SJCRH30 (cell line): Measurements from ENCODE around the gene SLC27A3. TPM values are rescaled to one million over a fixed set of nuclear protein-coding genes. Genes with fewer than 3 reads are reported as not detected.

ENCODE experiments used
- DNase-seq, 2 experiments: peaks; one replicate each; pipeline ENCODE4 v3.0.0-alpha.2; 2015 to 2020
- H3K27ac ChIP-seq: fragments of 250-450 bp; sonication (Bioruptor Pico); 2 replicates; pipeline ENCODE4 v1.5.1; 2020; ENCODE audit warnings: mild to moderate bottlenecking, moderate library complexity
- H3K27me3 ChIP-seq: fragments of 250-450 bp; sonication (Bioruptor Pico); 2 replicates; pipeline ENCODE4 v1.5.1; 2020; ENCODE audit warnings: mild to moderate bottlenecking, moderate library complexity
- H3K36me3 ChIP-seq: fragments of 250-450 bp; sonication (Bioruptor Pico); 2 replicates; pipeline ENCODE4 v1.5.1; 2020; ENCODE audit warnings: mild to moderate bottlenecking, moderate library complexity
- H3K4me1 ChIP-seq: fragments of 250-450 bp; sonication (Bioruptor Pico); 2 replicates; pipeline ENCODE4 v1.5.1; 2020; ENCODE audit warnings: mild to moderate bottlenecking, moderate library complexity
- H3K4me3 ChIP-seq: fragments of 250-450 bp; sonication (Bioruptor Pico); 2 replicates; pipeline ENCODE4 v1.5.1; 2020; ENCODE audit warnings: mild to moderate bottlenecking, moderate library complexity
- H3K9me3 ChIP-seq: fragments of 250-450 bp; sonication (Bioruptor Pico); replicated peaks from 2 replicates; pipeline ENCODE4 v1.5.1; 2020; ENCODE audit warnings: mild to moderate bottlenecking, moderate library complexity
- total RNA-seq: library from RNA; depleted of rRNA; stranded (reverse); fragments of >200 nt; shearing (Covaris generic); gene quantifications from 2 replicates; pipeline ENCODE4 v1.2.3, GENCODE V29; 2014

The SLC27A3 gene
- total RNA-seq, 1 experiment from 2014 or later = 2.1 TPM

DNA sequence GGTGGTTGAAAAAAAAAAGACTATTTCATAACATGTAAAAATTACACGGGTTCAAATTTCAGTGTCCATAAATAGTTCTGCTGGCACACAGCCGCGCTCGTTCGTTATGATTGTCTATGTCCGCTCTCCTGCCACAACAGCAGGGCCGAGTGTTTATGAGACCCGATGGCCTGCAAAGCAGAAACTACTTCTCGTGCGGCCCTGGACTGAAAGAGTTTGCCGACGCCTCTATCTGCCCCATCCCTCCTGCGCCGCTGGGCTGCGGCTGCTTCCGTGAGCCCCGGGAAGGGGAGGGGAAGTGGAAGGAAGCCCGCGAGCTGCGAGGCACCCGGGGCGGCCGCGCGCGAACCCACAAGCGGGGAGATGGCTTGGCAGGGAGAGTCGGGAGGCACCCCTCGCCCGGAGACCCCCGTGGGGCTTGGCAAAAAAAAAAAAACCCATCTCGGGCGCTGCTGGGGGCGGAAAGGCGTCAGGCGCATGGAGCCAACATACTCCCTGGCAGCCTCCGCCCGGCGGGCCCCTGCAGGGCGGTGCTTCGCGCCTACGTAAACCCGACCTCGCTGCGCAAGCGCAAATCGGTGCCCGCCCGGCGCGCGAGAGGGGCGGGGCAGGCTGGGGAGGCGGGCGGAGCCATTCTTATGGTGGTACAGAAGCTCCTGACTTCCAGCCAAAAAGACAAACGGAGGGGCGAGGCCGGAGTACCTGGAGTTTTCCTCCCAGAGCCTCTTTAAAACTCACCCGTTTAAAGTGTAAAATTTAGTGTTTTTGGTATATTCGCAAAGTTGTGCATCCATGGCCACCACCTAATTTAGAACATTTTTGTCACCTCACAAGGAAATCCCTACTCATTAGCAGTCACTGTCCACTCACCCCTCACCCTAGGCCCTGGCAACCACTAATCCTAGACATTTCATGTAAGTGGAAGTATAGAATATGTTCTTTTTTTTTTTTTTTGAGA is 8.3 kb downstream of the SLC27A3 start:
- Histone ChIP-seq H3K4me3 (peak overlapping the region; percentile 84), H3K27ac (peak overlapping the region; percentile 84), H3K36me3 (no peaks in the 10 kb centered on the region), H3K4me1 (no peaks in the 10 kb centered on the region), H3K27me3 (no peaks in the 10 kb centered on the region), H3K9me3 (no peaks in the 10 kb centered on the region)
- peak; percentile 89 to 90 for DNase-seq

DNA sequence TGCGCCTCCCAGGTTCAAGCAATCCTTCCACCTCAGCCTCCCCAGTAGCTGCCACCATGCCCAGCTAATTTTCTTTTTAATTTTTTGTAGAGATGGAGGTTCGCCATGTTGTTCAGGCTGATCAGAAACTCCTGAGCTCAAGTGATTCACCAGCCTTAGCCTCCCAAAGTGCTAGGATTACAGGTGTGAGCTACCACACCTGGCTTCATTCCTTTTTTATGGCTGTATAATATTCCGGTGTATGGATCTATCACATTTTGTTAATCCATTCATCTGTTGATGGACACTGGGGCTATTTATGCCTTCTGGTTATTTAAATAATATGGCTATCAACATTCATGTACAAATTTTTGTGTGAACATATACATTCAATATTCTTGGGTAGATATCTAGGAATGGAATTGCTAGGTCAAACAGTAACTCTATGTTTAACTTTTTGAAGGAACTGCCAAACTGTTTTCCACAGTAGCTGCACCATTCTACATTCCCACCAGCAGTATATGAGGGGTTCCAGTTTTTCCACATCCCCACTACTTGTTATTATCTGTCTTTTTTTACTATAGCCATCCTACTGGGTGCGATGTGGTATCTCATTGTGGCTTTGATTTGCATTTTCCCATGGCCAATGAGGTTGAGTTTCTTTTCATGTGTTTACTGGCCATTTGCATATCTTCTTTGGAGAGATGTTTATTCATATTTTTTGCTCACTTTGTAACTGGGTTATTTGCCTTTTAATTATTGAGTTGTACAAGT is 11.0 kb downstream of the SLC27A3 start:
- no peaks in the 10 kb centered on the region for H3K4me1 ChIP-seq
- H3K9me3 ChIP-seq = no peaks in the 10 kb centered on the region
- DNase-seq = no peak
- H3K4me3 ChIP-seq = no peak overlapping the region
- no peak overlapping the region for H3K27ac ChIP-seq
- H3K27me3 ChIP-seq = no peaks in the 10 kb centered on the region
- no peaks in the 10 kb centered on the region for H3K36me3 ChIP-seq

GRCh38 chr1:153789478-153790034 is 14.3 kb downstream of the SLC27A3 start:
- Histone ChIP-seq H3K4me1 (no peaks in the 10 kb centered on the region), H3K36me3 (no peaks in the 10 kb centered on the region), H3K9me3 (no peaks in the 10 kb centered on the region), H3K27me3 (no peaks in the 10 kb centered on the region), H3K27ac (peak overlapping the region; percentile 81), H3K4me3 (peak overlapping the region; percentile 53)
- DNase-seq = peak; percentile 40 to 55

DNA sequence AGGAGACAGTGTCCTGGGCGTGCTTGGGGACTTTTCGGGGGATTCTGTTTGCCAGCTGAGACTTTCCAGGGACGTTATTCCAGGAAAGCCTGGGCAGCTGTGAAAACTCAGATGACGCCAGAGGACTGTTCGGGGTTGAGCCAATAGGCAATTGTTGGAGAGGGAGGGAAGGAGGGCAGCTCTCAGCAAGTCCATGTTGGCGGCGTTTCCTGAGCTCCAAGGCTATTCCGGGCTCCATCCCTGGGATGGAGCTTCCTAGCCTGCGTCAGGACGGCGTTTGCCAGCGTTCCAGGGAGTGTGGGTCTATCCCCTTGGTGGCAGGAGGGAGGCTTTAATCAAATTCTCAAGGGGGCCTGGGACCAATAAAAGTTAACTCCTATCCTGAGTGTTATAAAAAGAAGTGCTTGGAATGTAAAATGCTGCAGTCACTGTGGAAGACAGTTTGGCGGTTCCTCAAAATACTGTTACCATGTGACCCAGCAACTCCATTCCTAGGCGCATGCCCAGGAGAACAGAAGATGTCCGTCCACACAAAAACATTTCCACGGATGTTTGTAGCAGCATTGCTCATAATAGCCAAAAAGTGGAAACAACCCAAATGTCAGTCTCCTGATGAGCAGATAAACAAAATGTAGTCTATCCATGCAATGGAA is 15.2 kb downstream of the SLC27A3 start:
- H3K27ac ChIP-seq = peak overlapping the region; percentile 81
- H3K36me3 ChIP-seq = no peaks in the 10 kb centered on the region
- H3K27me3 ChIP-seq = no peaks in the 10 kb centered on the region
- H3K4me3 ChIP-seq = peak overlapping the region; percentile 53
- H3K4me1 ChIP-seq = no peaks in the 10 kb centered on the region
- DNase-seq = peak; percentile 86 to 91
- no peaks in the 10 kb centered on the region for H3K9me3 ChIP-seq

DNA sequence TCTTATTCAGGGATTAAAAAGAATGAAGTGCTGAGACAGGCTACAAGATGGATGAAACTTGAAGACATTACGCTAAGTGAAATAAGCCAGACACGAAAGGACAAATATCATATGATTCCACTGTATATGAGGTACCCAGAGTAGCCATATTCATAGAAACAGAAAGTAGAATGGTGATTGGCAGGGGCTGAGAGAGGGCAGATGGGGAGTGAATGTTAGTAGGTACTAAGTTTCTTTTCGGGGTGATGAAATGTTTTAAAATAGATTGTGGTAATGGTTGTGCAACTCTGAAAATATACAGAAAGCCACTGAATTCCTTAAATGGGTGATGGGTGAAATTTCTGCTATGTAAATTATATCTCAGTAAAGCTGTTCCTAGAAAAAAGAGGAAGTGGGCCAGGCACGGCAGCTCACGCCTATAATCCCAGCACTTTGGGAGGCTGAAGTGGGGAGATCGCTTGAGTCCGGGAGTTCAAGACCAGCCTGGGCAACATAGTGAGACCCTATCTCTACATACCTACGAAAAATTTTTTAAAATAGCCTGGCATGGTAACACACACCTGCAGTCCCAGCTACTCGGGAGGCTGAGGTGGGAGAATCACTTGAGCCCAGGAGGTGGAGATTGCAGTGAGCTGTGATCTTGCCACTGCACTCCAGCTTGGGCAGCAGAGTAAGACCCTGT is 15.9 kb downstream of the SLC27A3 start:
- Histone ChIP-seq H3K27me3 (no peaks in the 10 kb centered on the region), H3K4me3 (peak overlapping the region; percentile 53), H3K27ac (peak overlapping the region; percentile 81), H3K36me3 (no peaks in the 10 kb centered on the region), H3K4me1 (no peaks in the 10 kb centered on the region), H3K9me3 (no peaks in the 10 kb centered on the region)
- DNase-seq = peak; percentile 31 to 65

DNA sequence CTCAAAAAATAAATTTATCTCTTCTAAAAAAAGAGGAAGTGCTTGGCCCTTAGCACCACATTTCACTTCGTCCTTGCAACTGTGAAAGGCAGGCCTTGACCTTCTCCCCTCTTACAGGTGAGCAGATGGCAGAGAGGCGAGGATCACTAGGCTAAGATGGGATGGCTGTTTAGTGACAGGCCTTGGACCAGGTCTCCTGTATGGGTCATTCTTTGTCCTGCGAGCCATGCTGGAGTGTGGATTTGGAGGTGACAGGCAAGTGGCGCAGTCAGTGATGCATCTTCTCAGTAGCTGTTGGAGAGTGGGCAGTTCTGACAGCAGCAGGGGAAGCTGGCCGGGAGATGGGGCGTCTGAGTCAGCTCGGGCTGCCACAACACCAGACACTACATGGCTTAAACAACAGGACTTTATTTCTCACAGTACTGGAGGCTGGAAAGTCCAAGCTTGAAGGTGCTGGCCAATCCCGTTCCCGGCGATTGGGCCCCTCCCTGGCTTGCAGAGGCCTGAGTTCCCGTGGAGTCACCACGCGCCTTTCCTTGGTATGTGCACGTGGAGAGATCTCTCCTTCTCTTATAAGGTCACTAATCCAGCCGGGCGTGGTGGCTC is 16.5 kb downstream of the SLC27A3 start:
- H3K27ac ChIP-seq = peak overlapping the region; percentile 81; the same call in 1 of the 2 replicates
- no peaks in the 10 kb centered on the region for H3K4me1 ChIP-seq
- no peak for DNase-seq
- no peaks in the 10 kb centered on the region for H3K9me3 ChIP-seq
- no peaks in the 10 kb centered on the region for H3K36me3 ChIP-seq
- H3K27me3 ChIP-seq = no peaks in the 10 kb centered on the region
- peak overlapping the region; percentile 53 for H3K4me3 ChIP-seq

DNA sequence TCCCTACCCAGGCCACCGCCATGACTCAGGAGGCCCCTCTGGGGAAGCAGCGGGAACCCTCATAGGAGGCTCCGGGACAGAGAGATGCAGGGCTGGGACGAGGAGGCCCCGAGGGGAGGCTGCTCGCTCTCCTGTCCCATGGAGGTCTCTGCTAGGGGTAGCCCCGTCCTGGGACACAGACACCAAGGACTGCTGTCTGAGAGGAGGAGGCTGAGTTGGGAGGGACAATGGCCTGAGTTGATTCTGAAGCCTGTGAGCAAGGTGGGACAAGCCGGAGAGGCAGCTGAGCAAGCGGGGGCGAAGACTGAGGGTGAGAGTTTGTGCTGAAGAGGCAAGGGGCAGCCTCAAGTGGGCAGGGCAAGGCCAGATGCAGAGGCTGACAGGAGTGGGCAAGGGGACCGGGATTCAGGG is 17.4 kb downstream of the SLC27A3 start:
- H3K27me3 ChIP-seq = no peaks in the 10 kb centered on the region
- no peak for DNase-seq
- no peaks in the 10 kb centered on the region for H3K4me1 ChIP-seq
- H3K4me3 ChIP-seq = no peak overlapping the region
- H3K27ac ChIP-seq = no peak overlapping the region
- no peaks in the 10 kb centered on the region for H3K36me3 ChIP-seq
- H3K9me3 ChIP-seq = no peaks in the 10 kb centered on the region

- Histone ChIP-seq H3K4me3 (no peak overlapping the region), H3K4me1 (no peaks in the 10 kb centered on the region), H3K36me3 (no peaks in the 10 kb centered on the region), H3K9me3 (no peaks in the 10 kb centered on the region), H3K27ac (no peak overlapping the region), H3K27me3 (no peaks in the 10 kb centered on the region)
- DNase-seq = no peak
Observed at GRCh38 chr1:153793261-153793972, 18.2 kb downstream of the SLC27A3 start.

DNA sequence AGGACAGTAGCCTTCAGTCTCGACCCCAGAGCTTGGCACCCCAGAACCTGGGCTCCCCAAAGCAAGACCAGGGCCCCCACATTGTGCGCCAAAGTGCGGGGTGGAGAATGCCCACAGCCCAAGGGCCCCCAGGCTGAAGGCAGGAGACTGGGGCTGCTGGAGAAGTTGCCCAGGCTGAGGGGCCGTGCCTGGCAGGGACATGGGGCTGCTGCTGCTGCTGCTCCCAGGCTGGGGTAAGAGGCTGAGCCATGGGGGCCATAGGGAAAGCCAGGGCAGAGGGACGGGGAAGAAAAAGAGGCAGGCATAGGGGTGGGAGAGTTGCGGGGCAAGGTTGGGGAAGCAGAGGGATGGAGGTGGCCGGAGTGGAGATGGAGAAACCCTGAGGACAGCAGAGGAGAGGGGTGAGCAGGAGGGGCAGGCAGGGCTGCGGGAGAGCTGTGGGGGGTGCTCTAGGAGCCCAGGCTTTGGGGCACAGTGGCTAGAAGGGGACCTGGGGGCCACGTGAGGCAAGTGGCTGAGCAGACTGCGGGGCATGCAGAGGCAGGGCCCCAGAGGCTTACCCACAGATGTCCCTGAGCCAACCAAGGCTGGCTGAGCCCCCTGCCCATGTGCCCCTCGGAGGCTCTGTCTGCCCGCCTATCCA is 18.9 kb downstream of the SLC27A3 start:
- no peak for DNase-seq
- no peak overlapping the region for H3K27ac ChIP-seq
- H3K4me1 ChIP-seq = no peaks in the 10 kb centered on the region
- H3K36me3 ChIP-seq = no peaks in the 10 kb centered on the region
- H3K4me3 ChIP-seq = no peak overlapping the region
- no peaks in the 10 kb centered on the region for H3K27me3 ChIP-seq
- no peaks in the 10 kb centered on the region for H3K9me3 ChIP-seq

DNA sequence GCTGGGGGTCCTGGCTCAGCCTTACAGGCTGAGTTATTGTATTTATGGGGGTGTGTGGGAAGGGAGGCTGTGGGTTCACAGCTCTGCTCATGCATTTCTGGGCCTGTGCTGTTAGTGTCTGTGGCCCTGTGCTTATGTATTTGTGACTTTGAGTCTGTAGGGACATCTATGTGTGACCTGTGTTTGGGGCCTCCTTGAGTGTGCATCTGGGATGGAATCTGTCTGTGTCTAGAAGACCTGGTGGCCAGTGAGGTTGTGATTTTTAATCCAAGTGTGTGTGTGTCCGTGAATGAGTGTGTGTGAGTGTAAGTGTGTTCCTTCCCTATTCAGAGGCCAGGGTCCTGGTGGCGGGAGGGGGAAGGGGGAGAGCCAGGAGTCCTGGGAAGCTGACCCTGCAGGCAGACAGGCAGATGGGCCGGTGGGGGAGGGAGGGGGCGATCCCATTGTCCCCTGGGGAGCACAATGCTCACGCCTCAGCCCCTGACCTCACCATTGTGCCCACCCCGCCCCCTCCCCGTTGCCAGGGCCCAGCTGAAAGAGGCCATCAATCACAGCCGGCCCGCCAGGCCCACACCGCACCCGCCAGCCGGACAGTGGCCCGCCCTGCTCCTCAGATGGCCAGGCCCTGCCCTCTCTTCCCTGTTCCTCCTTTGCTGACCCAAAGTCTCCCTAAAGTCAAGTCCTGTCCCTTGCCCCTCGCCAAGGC is 19.6 kb downstream of the SLC27A3 start:
- no peaks in the 10 kb centered on the region for H3K27me3 ChIP-seq
- H3K36me3 ChIP-seq = no peaks in the 10 kb centered on the region
- no peaks in the 10 kb centered on the region for H3K9me3 ChIP-seq
- no peak overlapping the region for H3K27ac ChIP-seq
- H3K4me1 ChIP-seq = no peaks in the 10 kb centered on the region
- DNase-seq = no peak
- no peak overlapping the region for H3K4me3 ChIP-seq

DNA sequence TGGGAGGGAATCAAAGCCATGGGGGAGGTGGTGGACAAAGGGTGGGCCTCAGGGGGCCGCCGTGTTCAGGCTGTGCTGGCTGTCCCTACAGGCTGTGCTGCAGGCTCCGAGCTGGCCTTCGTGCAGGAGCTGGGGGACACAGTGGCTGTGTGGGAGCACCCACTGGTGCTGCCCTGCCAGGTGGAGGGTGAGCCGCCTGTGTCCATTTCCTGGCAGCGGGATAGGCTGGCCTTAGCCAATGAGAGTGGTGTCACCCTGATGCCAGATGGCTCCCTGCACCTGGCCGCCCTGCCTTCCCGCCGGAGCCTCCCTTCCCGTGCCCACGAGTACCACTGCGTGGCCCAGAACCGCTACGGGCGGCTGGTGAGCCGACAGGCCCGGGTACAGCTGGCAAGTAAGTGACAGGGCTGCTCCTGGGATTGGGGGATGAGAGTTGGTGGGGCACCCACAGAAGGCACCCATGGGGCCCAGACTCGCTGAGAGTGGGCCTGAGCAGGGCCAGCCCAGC is 20.2 kb downstream of the SLC27A3 start:
- Histone ChIP-seq H3K27ac (no peak overlapping the region), H3K9me3 (no peaks in the 10 kb centered on the region), H3K4me1 (no peaks in the 10 kb centered on the region), H3K4me3 (no peak overlapping the region), H3K27me3 (no peaks in the 10 kb centered on the region), H3K36me3 (no peaks in the 10 kb centered on the region)
- no peak for DNase-seq

DNA sequence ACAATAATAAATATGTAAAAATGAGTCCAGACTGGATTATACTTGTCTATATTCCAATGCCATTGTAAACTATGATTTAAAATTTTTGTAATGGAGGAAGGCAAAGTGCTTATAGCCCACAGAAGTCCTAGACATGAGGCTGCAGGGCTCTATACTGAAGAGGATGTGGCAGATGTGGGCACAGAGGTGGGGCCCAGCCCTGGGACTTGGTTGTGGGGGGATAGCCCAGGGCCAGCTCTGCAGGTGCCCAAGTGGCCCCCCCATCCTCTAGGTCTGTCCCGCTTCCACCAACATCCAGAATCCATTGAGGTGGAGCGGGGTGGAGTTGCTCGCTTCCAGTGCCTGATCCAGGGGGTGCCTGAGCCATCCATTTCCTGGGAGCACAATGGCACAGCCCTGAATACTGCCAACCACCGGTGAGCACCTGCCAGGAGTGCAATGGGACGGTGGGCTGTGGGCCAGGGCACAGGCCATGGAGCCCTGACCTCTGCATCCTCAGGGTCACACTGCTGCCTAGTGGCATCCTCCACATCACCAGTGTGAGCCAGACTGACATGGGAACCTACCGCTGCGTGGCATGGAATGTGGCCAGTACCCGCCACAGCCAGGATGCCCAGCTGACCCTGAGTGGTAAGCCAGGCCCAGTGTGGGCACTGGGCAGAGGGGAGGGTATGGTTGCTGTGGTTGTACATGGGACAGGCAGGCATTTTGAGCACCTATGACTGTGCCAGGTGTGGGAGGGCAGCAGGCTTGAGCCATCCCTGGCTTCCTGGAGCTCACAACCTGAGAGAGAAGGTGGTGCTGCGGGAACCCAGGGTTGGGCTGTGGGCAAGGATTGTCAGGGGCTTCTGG is 21.0 kb downstream of the SLC27A3 start:
- Histone ChIP-seq H3K4me3 (no peak overlapping the region), H3K9me3 (no peaks in the 10 kb centered on the region), H3K27ac (no peak overlapping the region), H3K4me1 (no peaks in the 10 kb centered on the region), H3K36me3 (no peaks in the 10 kb centered on the region), H3K27me3 (no peaks in the 10 kb centered on the region)
- DNase-seq = no peak
